ENCODE results near the gene PSMA1.
A peak's percentile ranks its signal among the peaks of the same experiment; 100 is the strongest.

The PSMA1 gene

DNA sequence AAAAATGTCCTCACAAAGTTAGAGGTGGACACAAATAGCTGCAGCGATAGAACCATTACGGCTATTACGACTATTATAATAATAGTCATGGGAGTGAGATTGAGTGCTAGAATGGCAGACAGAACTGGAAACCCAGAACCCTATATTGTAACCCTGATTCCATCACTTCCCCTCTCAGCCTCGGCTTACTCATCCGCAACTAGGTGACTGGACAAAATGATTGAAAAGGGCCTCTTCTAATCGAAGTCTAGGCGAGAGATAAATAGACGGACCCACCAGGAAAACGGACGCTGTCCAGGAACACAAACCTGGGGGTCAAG, 629 bp downstream of the PSMA1 start:
- Histone ChIP-seq H3K36me3 (ENCODE audit: control insufficient read depth in 4 of 4, insufficient read depth in 4 of 4, low read length in 3 of 4) (peaks cover 7 to 31% (median 23%) of the 10 kb centered on the region in 4 experiments), H3K27me3 (replicated peaks in 2 of 5; ENCODE audit: control insufficient read depth in 4 of 5, insufficient read depth in 5 of 5, low read length in 4 of 5) (no peaks in the 10 kb centered on the region), H3K27ac (ENCODE audit: insufficient read depth in 1 of 2, low read depth in 1 of 2, low read length in 2 of 2, poor library complexity in 1 of 2, severe bottlenecking in 2 of 2) (peak overlapping the region; percentile 97 to 99), H3K9me3 (ENCODE audit: control extremely low read depth in 1 of 5, control insufficient read depth in 4 of 5, insufficient read depth in 2 of 5, low read depth in 1 of 5, low read length in 4 of 5) (no peaks in the 10 kb centered on the region), H3K4me3 (ENCODE audit: control insufficient read depth in 1 of 7, extremely low read depth in 1 of 7, insufficient read depth in 4 of 7, low read depth in 2 of 7, low read length in 6 of 7) (peak overlapping the region; percentile 68 to 99 (median 96)), H3K4me1 (ENCODE audit: control extremely low read depth in 1 of 4, control insufficient read depth in 4 of 4, insufficient read depth in 4 of 4, low read length in 3 of 4) (peaks cover 9 to 20% (median 16%) of the 10 kb centered on the region in 4 experiments)
- WGBS (ENCODE audit: insufficient coverage), result 0% methylated on average over 7 of the region's 10 CpGs
- peak in 2 of 3 donors; percentile 53 for DNase-seq
- ChIA-PET CTCF (interaction anchor here (1.3 to 2.8 kb wide), 5 partner anchors 13 to 388 kb away, joined by 4 to 10 read pairs (median 5); partner anchors contain the start of gene COPB1), POLR2A (interaction anchor here (1.1 to 2.2 kb wide), 2 partner anchors 11 to 20 kb away, joined by 3 to 12 read pairs; partner anchors contain the start of gene COPB1)

- ChIA-PET CTCF (interaction anchor here (2.3 to 2.8 kb wide), 3 partner anchors 19 to 388 kb away, joined by 5 to 10 read pairs (median 9); partner anchors contain the start of gene COPB1), POLR2A (interaction anchor here (2.2 kb wide), 1 partner anchor 20 kb away, joined by 12 read pairs; the partner anchor contains the start of gene COPB1)
- H3K9me3 ChIP-seq (ENCODE audit: control extremely low read depth in 1 of 5, control insufficient read depth in 4 of 5, insufficient read depth in 2 of 5, low read depth in 1 of 5, low read length in 4 of 5), result no peaks in the 10 kb centered on the region
- DNase-seq, result no peak
- peak overlapping the region; percentile 97 to 99 for H3K27ac ChIP-seq (ENCODE audit: insufficient read depth in 1 of 2, low read depth in 1 of 2, low read length in 2 of 2, poor library complexity in 1 of 2, severe bottlenecking in 2 of 2)
- H3K27me3 ChIP-seq (replicated peaks in 2 of 5; ENCODE audit: control insufficient read depth in 4 of 5, insufficient read depth in 5 of 5, low read length in 4 of 5), result no peaks in the 10 kb centered on the region
- peak overlapping the region in 6 of 7 experiments; percentile 68 to 99 (median 96) for H3K4me3 ChIP-seq (ENCODE audit: control insufficient read depth in 1 of 7, extremely low read depth in 1 of 7, insufficient read depth in 4 of 7, low read depth in 2 of 7, low read length in 6 of 7)
- 92% methylated on average over 2 of the region's 3 CpGs for WGBS (ENCODE audit: insufficient coverage)
- H3K4me1 ChIP-seq (ENCODE audit: control extremely low read depth in 1 of 4, control insufficient read depth in 4 of 4, insufficient read depth in 4 of 4, low read length in 3 of 4), result peaks cover 9 to 20% (median 16%) of the 10 kb centered on the region in 4 experiments
- peaks cover 10 to 38% (median 29%) of the 10 kb centered on the region in 4 experiments for H3K36me3 ChIP-seq (ENCODE audit: control insufficient read depth in 4 of 4, insufficient read depth in 4 of 4, low read length in 3 of 4)
These were observed 1.4 kb downstream of the PSMA1 start for GRCh38 chr11:14518820-14519219.

DNA sequence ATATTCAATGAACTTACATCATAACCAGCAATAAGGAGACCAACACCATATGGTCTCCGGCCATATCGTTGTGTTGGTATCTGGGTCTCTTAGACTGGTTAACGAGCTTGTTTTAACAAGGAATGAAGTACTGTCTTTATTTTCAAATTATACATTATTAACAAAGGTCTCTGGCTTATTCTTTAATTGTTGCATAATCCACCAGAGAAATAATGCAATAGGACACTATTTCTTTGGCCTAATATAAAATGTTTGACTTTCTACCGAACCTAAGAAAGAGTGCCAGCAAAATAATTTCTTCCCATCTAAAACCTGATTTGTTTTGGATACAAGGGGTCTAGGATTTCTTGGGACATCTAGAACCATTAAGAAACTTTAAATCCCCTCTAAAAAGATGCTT, 6.4 kb downstream of the PSMA1 start:
- no peak overlapping the region for H3K27ac ChIP-seq (ENCODE audit: insufficient read depth in 1 of 2, low read depth in 1 of 2, low read length in 2 of 2, poor library complexity in 1 of 2, severe bottlenecking in 2 of 2)
- POLR2A ChIA-PET, result no interaction called here
- H3K27me3 ChIP-seq (replicated peaks in 2 of 5; ENCODE audit: control insufficient read depth in 4 of 5, insufficient read depth in 5 of 5, low read length in 4 of 5), result no peaks in the 10 kb centered on the region
- peaks cover under 1 to 8% (median 3%) of the 10 kb centered on the region in 4 experiments for H3K4me1 ChIP-seq (ENCODE audit: control extremely low read depth in 1 of 4, control insufficient read depth in 4 of 4, insufficient read depth in 4 of 4, low read length in 3 of 4)
- H3K4me3 ChIP-seq (ENCODE audit: control insufficient read depth in 1 of 7, extremely low read depth in 1 of 7, insufficient read depth in 4 of 7, low read depth in 2 of 7, low read length in 6 of 7), result no peak overlapping the region
- no CpG with 5 or more reads among the region's 4 CpGs for WGBS (ENCODE audit: insufficient coverage)
- peaks cover 32 to 79% (median 56%) of the 10 kb centered on the region in 4 experiments for H3K36me3 ChIP-seq (ENCODE audit: control insufficient read depth in 4 of 4, insufficient read depth in 4 of 4, low read length in 3 of 4)
- no peak for DNase-seq
- CTCF ChIA-PET, result no interaction called here
- H3K9me3 ChIP-seq (ENCODE audit: control extremely low read depth in 1 of 5, control insufficient read depth in 4 of 5, insufficient read depth in 2 of 5, low read depth in 1 of 5, low read length in 4 of 5), result no peaks in the 10 kb centered on the region

DNA sequence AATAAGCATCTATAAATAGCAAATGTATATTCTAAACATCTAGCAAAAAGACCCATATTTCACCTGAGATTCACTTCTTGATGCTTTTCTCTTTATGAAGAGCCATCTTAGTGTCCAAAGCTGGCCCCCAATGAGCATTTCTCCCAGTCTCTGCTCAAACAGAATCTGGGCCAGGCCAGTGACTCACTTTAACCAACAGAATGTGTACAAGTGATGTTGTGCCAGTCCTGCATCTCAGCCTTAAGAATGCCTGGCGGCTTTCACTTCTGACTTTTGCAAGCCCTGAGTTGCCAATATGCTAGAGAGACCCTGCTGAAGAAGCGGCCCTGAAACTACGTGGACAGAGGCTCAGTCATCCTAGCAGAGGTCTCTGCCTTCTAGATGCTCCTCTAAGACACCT, 13.7 kb downstream of the PSMA1 start:
- DNase-seq, result no peak
- 100% methylated on average over 3 of the region's 3 CpGs for WGBS (ENCODE audit: insufficient coverage)
- H3K4me3 ChIP-seq (ENCODE audit: control insufficient read depth in 1 of 7, extremely low read depth in 1 of 7, insufficient read depth in 4 of 7, low read depth in 2 of 7, low read length in 6 of 7), result no peak overlapping the region
- ChIA-PET POLR2A (no interaction called here), CTCF (no interaction called here)
- H3K4me1 ChIP-seq (ENCODE audit: control extremely low read depth in 1 of 4, control insufficient read depth in 4 of 4, insufficient read depth in 4 of 4, low read length in 3 of 4), result no peaks in the 10 kb centered on the region
- no peaks in the 10 kb centered on the region for H3K27me3 ChIP-seq (replicated peaks in 2 of 5; ENCODE audit: control insufficient read depth in 4 of 5, insufficient read depth in 5 of 5, low read length in 4 of 5)
- H3K27ac ChIP-seq (ENCODE audit: insufficient read depth in 1 of 2, low read depth in 1 of 2, low read length in 2 of 2, poor library complexity in 1 of 2, severe bottlenecking in 2 of 2), result no peak overlapping the region
- no peaks in the 10 kb centered on the region for H3K9me3 ChIP-seq (ENCODE audit: control extremely low read depth in 1 of 5, control insufficient read depth in 4 of 5, insufficient read depth in 2 of 5, low read depth in 1 of 5, low read length in 4 of 5)
- H3K36me3 ChIP-seq (ENCODE audit: control insufficient read depth in 4 of 4, insufficient read depth in 4 of 4, low read length in 3 of 4), result peaks cover 19 to 69% (median 45%) of the 10 kb centered on the region in 4 experiments

DNA sequence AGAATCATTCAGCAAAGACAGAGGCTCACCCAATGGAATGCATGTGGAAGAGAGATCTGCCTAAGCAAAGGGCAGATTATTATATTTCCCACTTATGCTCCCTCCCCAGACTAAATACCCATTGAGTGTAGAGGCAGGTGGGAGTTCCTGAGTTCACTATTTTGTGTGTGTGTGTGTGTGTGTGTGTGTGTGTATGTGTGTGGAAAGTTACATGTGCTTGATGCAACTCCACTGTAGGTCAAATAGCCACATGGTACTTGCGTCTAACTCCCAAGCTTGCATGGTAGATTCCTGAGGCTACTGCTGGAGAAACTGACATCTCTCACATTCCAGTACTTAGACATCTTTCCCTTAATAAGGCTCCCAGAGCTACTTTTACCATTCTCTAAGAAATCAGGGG, 17.2 kb downstream of the PSMA1 start:
- peaks cover 9 to 21% (median 13%) of the 10 kb centered on the region in 4 experiments for H3K4me1 ChIP-seq (ENCODE audit: control extremely low read depth in 1 of 4, control insufficient read depth in 4 of 4, insufficient read depth in 4 of 4, low read length in 3 of 4)
- no peaks in the 10 kb centered on the region for H3K9me3 ChIP-seq (ENCODE audit: control extremely low read depth in 1 of 5, control insufficient read depth in 4 of 5, insufficient read depth in 2 of 5, low read depth in 1 of 5, low read length in 4 of 5)
- H3K27me3 ChIP-seq (replicated peaks in 2 of 5; ENCODE audit: control insufficient read depth in 4 of 5, insufficient read depth in 5 of 5, low read length in 4 of 5), result no peaks in the 10 kb centered on the region
- CTCF ChIA-PET, result interaction anchor here (0.6 to 0.7 kb wide), 2 partner anchors 10 to 118 kb away, joined by 3 read pairs; no protein-coding TSS in a partner anchor
- peaks cover 12 to 41% (median 24%) of the 10 kb centered on the region in 4 experiments for H3K36me3 ChIP-seq (ENCODE audit: control insufficient read depth in 4 of 4, insufficient read depth in 4 of 4, low read length in 3 of 4)
- WGBS (ENCODE audit: insufficient coverage), result 100% methylated on average over 1 of the region's 1 CpG
- POLR2A ChIA-PET, result no interaction called here
- H3K4me3 ChIP-seq (ENCODE audit: control insufficient read depth in 1 of 7, extremely low read depth in 1 of 7, insufficient read depth in 4 of 7, low read depth in 2 of 7, low read length in 6 of 7), result no peak overlapping the region
- no peak overlapping the region for H3K27ac ChIP-seq (ENCODE audit: insufficient read depth in 1 of 2, low read depth in 1 of 2, low read length in 2 of 2, poor library complexity in 1 of 2, severe bottlenecking in 2 of 2)
- DNase-seq, result no peak

DNA sequence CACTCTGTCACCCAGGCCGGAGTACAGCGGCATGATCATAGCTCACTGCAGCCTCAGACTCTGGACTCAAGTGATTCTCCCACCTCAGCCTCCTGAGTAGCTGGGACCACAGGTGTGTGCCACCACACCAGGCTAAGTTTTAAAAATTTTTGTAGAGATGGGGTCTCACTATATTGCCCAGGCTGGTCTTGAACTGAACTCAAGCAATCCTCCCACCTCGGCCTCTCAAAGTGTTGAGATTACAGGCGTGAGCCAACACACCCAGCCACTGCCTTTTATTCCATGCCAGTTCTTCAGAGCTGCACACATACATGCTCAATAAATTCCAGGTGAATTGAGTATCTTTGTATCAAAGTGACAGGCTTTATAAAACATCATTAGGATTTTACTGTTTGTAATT, 18.1 kb downstream of the PSMA1 start:
- no peaks in the 10 kb centered on the region for H3K9me3 ChIP-seq (ENCODE audit: control extremely low read depth in 1 of 5, control insufficient read depth in 4 of 5, insufficient read depth in 2 of 5, low read depth in 1 of 5, low read length in 4 of 5)
- peaks cover 9 to 21% (median 13%) of the 10 kb centered on the region in 4 experiments for H3K4me1 ChIP-seq (ENCODE audit: control extremely low read depth in 1 of 4, control insufficient read depth in 4 of 4, insufficient read depth in 4 of 4, low read length in 3 of 4)
- 93% methylated on average over 3 of the region's 4 CpGs for WGBS (ENCODE audit: insufficient coverage)
- H3K36me3 ChIP-seq (ENCODE audit: control insufficient read depth in 4 of 4, insufficient read depth in 4 of 4, low read length in 3 of 4), result peaks cover 11 to 43% (median 21%) of the 10 kb centered on the region in 4 experiments
- ChIA-PET POLR2A (interaction anchor here (0.6 kb wide), 1 partner anchor 208 kb away, joined by 3 read pairs; no protein-coding TSS in a partner anchor), CTCF (no interaction called here)
- H3K4me3 ChIP-seq (ENCODE audit: control insufficient read depth in 1 of 7, extremely low read depth in 1 of 7, insufficient read depth in 4 of 7, low read depth in 2 of 7, low read length in 6 of 7), result no peak overlapping the region
- H3K27me3 ChIP-seq (replicated peaks in 2 of 5; ENCODE audit: control insufficient read depth in 4 of 5, insufficient read depth in 5 of 5, low read length in 4 of 5), result no peaks in the 10 kb centered on the region
- H3K27ac ChIP-seq (ENCODE audit: insufficient read depth in 1 of 2, low read depth in 1 of 2, low read length in 2 of 2, poor library complexity in 1 of 2, severe bottlenecking in 2 of 2), result no peak overlapping the region
- DNase-seq, result no peak

GRCh38 chr11:14500181-14500651, 20.0 kb downstream of the PSMA1 start:
- Histone ChIP-seq H3K9me3 (ENCODE audit: control extremely low read depth in 1 of 5, control insufficient read depth in 4 of 5, insufficient read depth in 2 of 5, low read depth in 1 of 5, low read length in 4 of 5) (no peaks in the 10 kb centered on the region), H3K27ac (ENCODE audit: insufficient read depth in 1 of 2, low read depth in 1 of 2, low read length in 2 of 2, poor library complexity in 1 of 2, severe bottlenecking in 2 of 2) (peak overlapping the region; percentile 71 to 89), H3K4me3 (ENCODE audit: control insufficient read depth in 1 of 7, extremely low read depth in 1 of 7, insufficient read depth in 4 of 7, low read depth in 2 of 7, low read length in 6 of 7) (peak overlapping the region in 6 of 7 experiments; percentile 87 to 96 (median 92)), H3K27me3 (replicated peaks in 2 of 5; ENCODE audit: control insufficient read depth in 4 of 5, insufficient read depth in 5 of 5, low read length in 4 of 5) (no peaks in the 10 kb centered on the region), H3K4me1 (ENCODE audit: control extremely low read depth in 1 of 4, control insufficient read depth in 4 of 4, insufficient read depth in 4 of 4, low read length in 3 of 4) (peaks cover 9 to 21% (median 13%) of the 10 kb centered on the region in 4 experiments), H3K36me3 (ENCODE audit: control insufficient read depth in 4 of 4, insufficient read depth in 4 of 4, low read length in 3 of 4) (peaks cover 7 to 36% (median 19%) of the 10 kb centered on the region in 4 experiments)
- ChIA-PET CTCF (interaction anchor here (1.8 kb wide), 1 partner anchor 20 kb away, joined by 9 read pairs; the partner anchor contains the start of gene PSMA1), POLR2A (interaction anchor here (0.6 to 2.8 kb wide), 4 partner anchors 18 to 189 kb away, joined by 3 to 12 read pairs (median 4); partner anchors contain the start of gene PSMA1)
- WGBS (ENCODE audit: insufficient coverage), result 0% methylated on average over 3 of the region's 6 CpGs
- DNase-seq, result peak; percentile 68 to 82 (median 79)
